GM21528 (cell line): ENCODE results near the gene ZSWIM1.
A peak's percentile ranks its signal among the peaks of the same experiment; 100 is the strongest.

Source experiments
- ATAC-seq: cut with Tn5 transposase; IDR thresholded peaks from one replicate; pipeline ENCODE4 v1.9.1; 2021; ENCODE audit warnings: mild to moderate bottlenecking, moderate library complexity; ENCODE audit not compliant: unreplicated experiment, low FRiP score

Gene ZSWIM1

DNA sequence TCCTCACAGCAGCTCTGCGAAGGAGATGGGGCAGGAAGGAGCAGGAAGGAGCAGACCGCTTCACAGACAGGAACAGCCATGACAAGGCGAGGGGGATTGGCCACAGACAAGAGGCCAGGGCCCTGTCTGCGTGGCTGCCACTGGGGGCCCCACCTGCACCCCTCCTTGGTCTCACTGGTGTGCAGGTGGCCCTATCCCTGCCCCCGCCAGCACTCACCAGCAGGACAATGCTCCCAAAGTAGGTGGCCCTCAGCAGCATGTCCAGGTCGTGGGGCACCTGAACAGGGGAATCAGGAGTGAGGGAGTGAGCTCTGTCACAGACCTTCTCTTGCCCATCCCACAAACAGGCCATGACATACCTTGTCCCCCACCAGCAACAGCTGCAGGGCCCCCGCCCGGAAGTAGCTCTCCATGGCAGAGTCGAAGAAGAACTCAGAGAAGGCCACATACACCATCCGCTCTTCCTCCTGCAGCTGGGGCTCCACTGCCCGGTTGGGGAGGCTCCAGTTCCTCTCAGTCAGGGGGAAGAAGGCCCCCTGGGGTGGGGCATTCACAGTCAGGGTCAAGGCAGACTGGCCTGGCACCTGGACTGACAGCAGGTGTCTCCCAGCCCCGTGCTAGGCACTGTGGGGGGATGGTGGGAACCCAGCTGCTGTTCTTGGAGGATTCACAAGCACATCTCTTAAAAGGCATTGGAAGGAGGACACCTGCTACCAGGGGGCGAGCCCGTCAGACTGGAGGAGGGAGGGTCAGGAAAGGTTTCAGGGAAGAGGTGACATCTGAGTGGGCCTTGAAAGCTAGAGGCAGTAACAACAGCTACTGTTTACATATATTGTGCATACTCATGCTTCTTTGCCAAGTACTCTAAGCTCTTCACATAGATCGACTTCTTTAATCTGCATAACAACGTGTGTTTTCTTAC, 23.8 kb downstream of the ZSWIM1 start:
- no peak for ATAC-seq

GRCh38 chr20:45905505-45906079, 24.6 kb downstream of the ZSWIM1 start:
- ATAC-seq, result no peak

DNA sequence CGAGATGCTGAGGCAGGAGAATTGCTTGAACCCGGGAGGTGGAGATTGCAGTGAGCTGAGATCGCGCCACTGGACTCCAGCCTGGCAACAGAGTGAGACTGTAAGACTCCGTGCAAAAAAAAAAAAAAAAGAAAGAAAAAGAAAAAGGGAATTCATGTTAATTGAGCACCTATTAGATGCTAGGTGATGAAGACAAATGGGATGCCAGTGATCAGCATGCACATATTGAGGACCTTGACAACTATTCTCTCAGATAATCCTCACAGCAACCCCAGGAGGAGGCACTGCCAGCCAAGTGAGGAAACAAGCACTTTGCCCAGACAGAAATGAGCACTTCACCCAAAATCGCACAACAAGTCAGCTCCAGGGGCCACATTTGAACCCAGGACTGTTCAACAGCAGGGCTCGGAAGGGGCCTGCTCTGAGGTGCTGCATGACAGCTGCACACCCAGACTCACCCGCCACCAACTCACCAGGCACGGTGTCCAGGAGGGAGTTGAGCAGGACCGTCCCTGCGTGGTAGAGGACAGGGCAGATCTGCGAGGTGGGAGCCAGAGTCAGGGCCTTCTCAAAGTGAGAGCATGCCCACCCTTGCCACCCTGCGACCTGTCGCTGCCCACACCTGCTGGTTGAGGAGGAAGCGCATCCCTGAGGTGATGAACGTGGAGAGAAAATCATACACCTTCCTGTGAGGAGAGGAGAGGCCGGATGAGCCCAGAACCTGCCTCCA, 26.4 kb downstream of the ZSWIM1 start:
- no peak for ATAC-seq

DNA sequence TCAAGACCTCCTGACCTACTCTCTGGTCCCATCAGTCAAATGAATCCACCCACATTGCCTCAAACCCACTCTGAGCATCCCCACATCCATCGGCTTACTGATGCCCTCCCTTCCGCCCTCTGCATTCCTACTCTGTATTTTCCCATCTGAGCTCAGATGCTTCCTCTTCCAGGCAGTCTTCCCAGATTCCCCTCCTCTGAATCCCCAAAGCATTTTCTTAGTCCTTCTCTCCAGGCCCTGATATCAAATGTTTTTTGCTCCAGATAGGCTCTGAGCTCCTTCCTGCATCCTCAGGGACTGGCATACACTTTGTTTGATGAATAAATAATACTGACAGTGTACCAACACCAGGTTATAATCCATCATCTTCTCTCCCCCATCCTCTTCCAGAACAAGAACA, 27.1 kb downstream of the ZSWIM1 start:
- ATAC-seq, result no peak

GRCh38 chr20:45909336-45909808, 28.3 kb downstream of the ZSWIM1 start:
- ATAC-seq, result no peak

DNA sequence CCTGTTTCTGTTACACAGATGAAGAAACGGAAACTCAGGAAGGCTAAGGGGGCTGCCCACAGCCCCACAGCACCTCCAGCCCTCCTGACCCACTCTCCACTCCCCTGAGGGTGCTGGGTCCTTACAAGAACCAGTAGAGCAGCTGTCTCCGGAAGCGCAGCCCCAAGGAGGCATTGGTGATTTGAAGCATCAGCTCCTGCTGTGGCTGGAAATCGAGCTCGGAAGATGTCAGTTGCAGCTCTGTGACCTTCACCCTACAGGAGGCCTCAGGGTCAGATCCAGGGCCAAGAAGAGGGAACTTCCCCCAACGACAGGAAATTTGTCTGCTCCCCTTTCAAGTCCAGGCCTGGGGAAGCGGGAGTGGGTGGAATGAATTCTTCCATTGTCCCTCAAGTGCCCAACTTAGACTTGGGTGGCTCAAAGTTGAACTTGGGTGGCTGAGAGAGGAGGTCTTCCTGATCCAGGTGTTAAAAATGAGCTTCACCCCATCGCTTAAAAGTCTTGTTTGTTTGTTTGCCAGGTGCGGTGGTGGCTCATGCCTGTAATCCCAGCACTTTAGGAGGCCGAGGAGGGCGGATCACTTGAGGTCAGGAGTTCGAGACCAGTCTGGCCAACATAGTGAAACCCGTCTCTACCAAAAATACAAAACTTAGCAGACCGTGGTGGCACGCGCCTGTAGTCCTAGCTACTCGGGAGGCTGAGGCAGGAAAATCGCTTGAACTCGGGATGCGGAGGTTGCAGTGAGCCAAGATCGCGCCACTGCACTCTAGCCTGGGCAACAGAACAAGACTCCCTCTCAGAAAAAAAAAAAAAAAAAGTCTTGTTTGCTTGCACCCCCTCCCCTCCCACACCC, 29.0 kb downstream of the ZSWIM1 start:
- no peak for ATAC-seq

- ATAC-seq, result peak; percentile 82
These were observed 29.9 kb downstream of the ZSWIM1 start for GRCh38 chr20:45910670-45911485.

- ATAC-seq, result no peak
These were observed 30.7 kb downstream of the ZSWIM1 start, which contains the start of gene PLTP for GRCh38 chr20:45911486-45912343. Gene PLTP, minus strand, starts transcription at chr20:45912155. Its CDS starts 703 bp downstream, at chr20:45911452.

GRCh38 chr20:45912344-45912682, 31.3 kb downstream of the ZSWIM1 start:
- no peak for ATAC-seq

DNA sequence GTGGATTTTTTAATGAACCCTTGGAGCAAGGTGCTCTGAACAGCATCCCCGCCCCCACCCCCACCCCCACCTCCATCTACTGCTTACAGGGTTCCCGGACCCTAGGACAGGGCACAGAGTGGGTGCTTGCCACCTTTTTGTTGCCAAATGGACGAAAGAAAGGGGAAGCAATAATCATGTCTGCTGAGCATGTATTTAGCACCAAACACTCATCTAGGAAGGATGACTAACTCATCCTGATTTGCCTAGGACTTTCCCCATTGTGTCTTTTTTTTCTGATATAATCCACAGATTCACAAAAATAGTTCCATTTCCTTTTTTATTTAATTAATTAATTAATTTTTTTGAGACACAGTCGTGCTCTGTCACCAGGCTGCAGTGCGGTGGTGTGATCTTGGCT, 32.1 kb downstream of the ZSWIM1 start:
- no peak for ATAC-seq

- no peak for ATAC-seq
These were observed 36.7 kb downstream of the ZSWIM1 start for GRCh38 chr20:45917790-45918141.

DNA sequence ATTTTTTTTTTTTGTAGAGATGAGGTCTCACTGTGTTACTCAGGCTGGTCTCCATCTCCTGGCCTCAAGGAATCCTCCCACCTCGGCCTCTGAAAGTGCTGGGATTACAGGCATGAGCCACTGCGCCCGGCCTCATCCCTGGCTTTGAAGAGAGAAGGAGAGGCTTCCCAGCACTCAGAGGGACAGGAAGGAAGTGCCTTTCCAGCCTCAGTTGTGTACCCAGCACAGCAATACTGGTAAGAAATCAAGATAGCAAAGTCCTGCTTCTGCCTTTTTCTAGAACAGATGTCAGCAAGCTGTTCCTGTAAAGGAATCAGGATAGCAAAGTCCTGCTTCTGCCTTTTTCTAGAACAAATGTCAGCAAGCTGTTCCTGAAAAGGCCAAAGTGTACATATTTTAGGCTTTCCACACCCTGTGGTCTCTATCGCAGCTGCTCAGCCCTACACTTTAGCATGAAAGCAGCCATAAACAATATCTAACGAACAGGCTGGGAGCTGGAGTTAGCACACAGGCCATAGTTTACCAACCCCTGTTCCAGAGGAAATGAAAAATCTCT, 37.2 kb downstream of the ZSWIM1 start:
- ATAC-seq, result no peak

DNA sequence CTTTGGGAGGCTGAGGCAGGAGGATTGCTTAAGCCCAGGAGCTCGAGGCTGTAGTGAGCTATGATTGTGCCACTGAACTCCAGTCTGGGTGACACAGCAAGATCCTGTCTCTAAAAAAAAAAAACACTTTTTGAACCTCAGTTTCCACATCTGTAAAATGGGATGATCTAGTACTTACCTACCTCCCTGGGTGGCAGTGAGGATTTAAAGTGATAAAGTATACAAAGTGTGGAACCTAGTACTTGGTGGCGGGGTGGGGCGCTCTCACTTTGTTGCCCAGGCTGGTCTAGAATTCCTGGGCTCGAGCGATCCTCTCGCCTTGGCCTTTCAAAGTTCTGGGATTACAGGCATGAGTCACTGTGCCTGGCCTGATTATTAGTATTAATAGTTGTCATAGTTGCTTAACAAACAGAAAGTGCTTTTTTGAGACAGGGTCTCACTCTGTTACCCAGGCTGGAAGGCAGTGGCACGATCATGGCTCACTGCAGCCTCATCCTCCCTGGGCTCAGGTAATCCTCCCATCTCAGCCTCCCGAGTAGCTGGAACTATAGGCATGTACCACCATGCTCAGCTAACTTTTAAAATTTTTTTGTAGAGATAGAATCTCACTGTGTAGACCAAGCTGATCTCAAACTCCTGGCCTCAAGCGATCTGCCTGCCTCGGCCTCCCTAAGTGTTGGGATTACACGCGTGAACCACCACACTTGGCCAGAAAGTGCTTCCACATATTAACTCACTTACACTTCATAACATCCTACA, 37.9 kb downstream of the ZSWIM1 start:
- no peak for ATAC-seq

DNA sequence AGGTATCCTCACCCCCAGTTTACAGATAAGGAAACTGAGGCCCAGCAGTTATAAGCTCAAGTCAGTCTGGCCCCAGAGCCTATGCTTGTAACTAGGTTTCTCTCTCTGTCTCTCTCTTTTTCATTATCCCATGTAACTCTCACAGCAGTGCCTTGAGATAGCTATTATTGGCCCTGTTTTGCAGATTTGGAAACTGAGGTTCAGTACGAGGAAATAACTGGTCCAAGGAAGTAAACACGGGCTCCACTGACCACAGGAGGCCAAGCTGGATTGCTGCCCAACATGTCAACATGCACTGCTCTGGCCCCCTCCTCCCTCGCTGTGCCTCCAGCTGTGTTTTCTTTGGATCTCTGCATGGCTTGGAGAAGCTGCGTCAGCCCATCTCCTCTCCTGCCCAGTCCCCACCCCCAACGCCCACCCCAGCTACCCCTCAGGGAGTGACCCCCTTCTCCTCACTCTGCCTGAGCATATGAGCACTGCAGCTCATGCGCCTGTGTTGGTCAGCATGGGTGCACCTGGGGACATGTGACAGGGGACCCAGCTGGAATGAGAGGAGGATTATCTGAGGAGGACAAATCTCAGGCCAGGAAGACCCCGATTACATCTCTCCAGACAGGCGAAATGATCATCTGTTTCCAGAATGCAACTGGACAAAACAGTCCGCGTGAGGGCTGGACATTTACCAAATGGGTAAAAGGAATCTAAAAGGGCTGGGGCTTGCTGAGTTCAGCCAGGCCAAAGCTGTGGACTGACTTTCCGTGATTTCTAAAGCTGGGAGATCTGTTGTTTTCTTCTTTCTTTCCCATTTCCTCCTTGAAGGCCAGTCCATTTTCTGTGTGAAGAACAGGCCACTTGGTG, 38.7 kb downstream of the ZSWIM1 start:
- no peak for ATAC-seq

GRCh38 chr20:45920462-45921336, 39.7 kb downstream of the ZSWIM1 start:
- no peak for ATAC-seq
